WTC11 (cell line): ENCODE data around the gene FAU. TPM values are rescaled to one million over a fixed set of nuclear protein-coding genes. Genes with fewer than 3 reads are reported as not detected.

Experiments used
- ATAC-seq: fragments of 200-7000 bp; cut with Tn5 transposase; 2 replicates; pipeline ENCODE4 v1.10.0; 2021; ENCODE audit warnings: mild to moderate bottlenecking, moderate library complexity
- CTCF ChIA-PET: fragments of 300-600 bp; sonication (Branson Sonifier 250); formaldehyde crosslinking; loops from one replicate; lab custom pipeline; 2021; ENCODE audit warnings: antibody characterized with exemption; lab: Charles Lee
- POLR2A ChIA-PET: fragments of 350-600 bp; sonication (Branson Sonifier 250); formaldehyde crosslinking; loops from one replicate; lab custom pipeline; 2021; ENCODE audit warnings: antibody characterized with exemption; lab: Charles Lee
- DNase-seq: peaks from one replicate; pipeline ENCODE4 v3.0.0; 2021; ENCODE audit warnings: low spot score
- H3K27ac Mint-ChIP-seq: 2 replicates; pipeline ENCODE4 v1.8.0; 2021; ENCODE audit warnings: mixed read lengths
- H3K27me3 Mint-ChIP-seq: 2 replicates; pipeline ENCODE4 v1.8.0; 2021; ENCODE audit warnings: low read depth, mild to moderate bottlenecking, moderate library complexity, mixed read lengths
- H3K36me3 Mint-ChIP-seq: 2 replicates; pipeline ENCODE4 v1.8.0; 2021; ENCODE audit warnings: mixed read lengths
- H3K4me1 Mint-ChIP-seq: 2 replicates; pipeline ENCODE4 v1.8.0; 2022; ENCODE audit warnings: mixed read lengths
- H3K4me3 Mint-ChIP-seq: 2 replicates; pipeline ENCODE4 v1.8.0; 2021; ENCODE audit warnings: mild to moderate bottlenecking, moderate library complexity, mixed read lengths
- H3K9me3 Mint-ChIP-seq: 2 replicates; pipeline ENCODE4 v1.8.0; 2021; ENCODE audit warnings: mixed read lengths
- AFF4 ChIP-seq: sonication (generic); formaldehyde crosslinking; IDR thresholded peaks from 2 replicates; pipeline ENCODE4 v1.8.1; 2023; ENCODE audit warnings: mild to moderate bottlenecking, missing genetic modification reagents, borderline replicate concordance
- ATF3 ChIP-seq: sonication (generic); formaldehyde crosslinking; conservative IDR thresholded peaks from 2 replicates; pipeline ENCODE4 v1.8.1; 2022; ENCODE audit warnings: mild to moderate bottlenecking, missing genetic modification reagents
- EMX1 ChIP-seq: fragments of 250-450 bp; sonication (Bioruptor Pico); IDR thresholded peaks from 2 replicates; pipeline ENCODE4 v1.8.0; 2021; ENCODE audit warnings: mild to moderate bottlenecking
- HMGXB4 ChIP-seq: sonication (generic); formaldehyde crosslinking; IDR thresholded peaks from 2 replicates; pipeline ENCODE4 v1.8.1; 2023; ENCODE audit warnings: mild to moderate bottlenecking, moderate library complexity, missing genetic modification reagents
- JAZF1 ChIP-seq: fragments of 250-450 bp; sonication (Bioruptor Pico); IDR thresholded peaks from 2 replicates; pipeline ENCODE4 v1.9.0; 2021; ENCODE audit warnings: moderate library complexity, mild to moderate bottlenecking, inconsistent platforms
- MLX ChIP-seq: sonication (generic); formaldehyde crosslinking; IDR thresholded peaks from 2 replicates; pipeline ENCODE4 v1.8.1; 2023; ENCODE audit warnings: mild to moderate bottlenecking, missing genetic modification reagents, moderate library complexity
- MYBL2 ChIP-seq: sonication (generic); formaldehyde crosslinking; IDR thresholded peaks from 2 replicates; pipeline ENCODE4 v1.8.1; 2023; ENCODE audit warnings: mild to moderate bottlenecking, moderate library complexity, missing genetic modification reagents
- NFE2L1 ChIP-seq: sonication (generic); formaldehyde crosslinking; IDR thresholded peaks from 2 replicates; pipeline ENCODE4 v1.8.1; 2023; ENCODE audit warnings: missing genetic modification reagents
- SOX15 ChIP-seq: fragments of 250-450 bp; sonication (Bioruptor Pico); IDR thresholded peaks from 2 replicates; pipeline ENCODE4 v1.9.0; 2021; ENCODE audit warnings: mild to moderate bottlenecking
- TCF7 ChIP-seq: sonication (generic); formaldehyde crosslinking; IDR thresholded peaks from 2 replicates; pipeline ENCODE4 v1.8.0; 2022; ENCODE audit warnings: mild to moderate bottlenecking, low read depth, missing genetic modification reagents, moderate library complexity
- TEAD1 ChIP-seq: sonication (generic); formaldehyde crosslinking; IDR thresholded peaks from 2 replicates; pipeline ENCODE4 v1.8.0; 2022; ENCODE audit warnings: mild to moderate bottlenecking, missing genetic modification reagents
- ZNF121 ChIP-seq: sonication (generic); formaldehyde crosslinking; IDR thresholded peaks from 2 replicates; pipeline ENCODE4 v1.8.0; 2023; ENCODE audit warnings: missing genetic modification reagents
- ZNF219 ChIP-seq: sonication (generic); formaldehyde crosslinking; IDR thresholded peaks from 2 replicates; pipeline ENCODE4 v1.8.0; 2023; ENCODE audit warnings: missing genetic modification reagents, mild to moderate bottlenecking, borderline replicate concordance
- ZNF232 ChIP-seq: sonication (generic); formaldehyde crosslinking; IDR thresholded peaks from 2 replicates; pipeline ENCODE4 v1.8.0; 2022; ENCODE audit warnings: mild to moderate bottlenecking, missing genetic modification reagents
- ZNF317 ChIP-seq: sonication (generic); formaldehyde crosslinking; IDR thresholded peaks from 2 replicates; pipeline ENCODE4 v1.8.1; 2023; ENCODE audit warnings: low read depth, mild to moderate bottlenecking, moderate library complexity, missing genetic modification reagents, borderline replicate concordance
- ZNF396 ChIP-seq: fragments of 250-450 bp; sonication (Bioruptor Pico); IDR thresholded peaks from 2 replicates; pipeline ENCODE4 v1.8.0; 2021; ENCODE audit warnings: mild to moderate bottlenecking, moderate library complexity, borderline replicate concordance
- total RNA-seq: library from RNA; stranded (reverse); gene quantifications from 3 replicates; pipeline ENCODE4 v1.2.3, GENCODE V29; 2021
- TF ChIP-seq, protein P1 (sequence below): sonication (generic); formaldehyde crosslinking; IDR thresholded peaks from 2 replicates; pipeline ENCODE4 v1.8.1; 2022; ENCODE audit warnings: mild to moderate bottlenecking, moderate library complexity, missing genetic modification reagents
- TF ChIP-seq, protein P2 (sequence below): sonication (generic); formaldehyde crosslinking; IDR thresholded peaks from 2 replicates; pipeline ENCODE4 v1.8.1; 2022; ENCODE audit warnings: low read depth, missing genetic modification reagents, borderline replicate concordance
- TF ChIP-seq, protein P3 (sequence below): fragments of 250-450 bp; sonication (Bioruptor Pico); IDR thresholded peaks from 2 replicates; pipeline ENCODE4 v1.9.0; 2021; ENCODE audit warnings: moderate library complexity, mild to moderate bottlenecking, inconsistent platforms, borderline replicate concordance

The FAU gene
- total RNA-seq, 1 experiment from 2014 or later, result 991 TPM

DNA sequence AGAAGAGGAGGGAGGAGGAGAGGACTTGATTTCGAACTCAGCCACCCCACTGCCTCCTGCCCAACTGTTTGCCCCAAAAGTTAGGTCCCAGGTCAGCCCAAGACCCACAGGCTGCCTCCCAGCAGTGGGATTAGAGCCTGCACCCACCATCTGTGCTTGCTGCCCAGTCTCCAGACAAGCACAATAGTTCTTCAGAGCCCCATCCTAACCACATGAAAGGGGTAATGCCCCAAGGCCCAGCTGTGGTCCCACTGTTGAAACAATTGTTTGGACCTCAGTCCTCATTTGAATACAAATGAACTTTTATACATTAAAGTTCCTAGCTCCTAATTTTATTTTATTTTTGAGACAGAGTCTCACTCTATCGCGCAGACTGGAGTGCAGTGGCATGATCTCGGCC lies 31.3 kb downstream of the FAU start (continued):
- TF ChIP-seq ATF3 (CRISPR knock-in tag), result no peak

DNA sequence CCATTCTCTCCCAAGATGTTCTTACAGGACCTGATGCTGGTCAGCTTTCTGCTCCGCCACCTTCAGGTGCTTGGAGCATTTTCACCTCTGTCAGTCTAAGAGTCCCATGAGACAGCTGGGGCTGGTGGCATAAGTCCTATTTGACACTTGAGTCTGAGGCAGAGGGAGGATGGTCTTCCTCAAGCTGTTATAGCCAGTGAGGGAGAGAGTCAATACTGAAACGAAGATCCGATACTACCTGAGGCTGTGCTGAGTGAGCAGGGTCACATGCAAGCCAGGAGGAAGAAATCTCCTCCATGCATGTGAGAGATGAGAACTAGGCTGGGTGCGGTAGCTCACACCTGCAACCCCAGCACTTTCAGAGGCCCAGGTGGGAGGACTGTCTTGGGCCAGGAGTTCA lies 32.3 kb downstream of the FAU start:
- ATAC-seq (no peak), DNase-seq (no peak)
- Mint-ChIP-seq H3K4me3 (no peak overlapping the region), H3K27me3 (no peaks in the 10 kb centered on the region), H3K9me3 (no peaks in the 10 kb centered on the region), H3K27ac (no peak overlapping the region), H3K36me3 (peaks cover 3% of the 10 kb centered on the region), H3K4me1 (0 out of 2 replicates have a peak, but pooled peaks cover 4% of the 10 kb centered on the region)
- POLR2A ChIA-PET, result interaction anchor here (0.6 kb wide), 1 partner anchor 60 kb away, joined by 3 read pairs; no protein-coding TSS in a partner anchor
- CTCF ChIA-PET, result interaction anchor here (1.4 to 2.7 kb wide), 4 partner anchors 12 to 241 kb away, joined by 4 to 11 read pairs (median 7); partner anchors contain the start of gene ARL2
- no peak for TF ChIP-seq MYBL2 (CRISPR knock-in tag)
- TF ChIP-seq AFF4 (CRISPR knock-in tag), result no peak
- TF ChIP-seq JAZF1, result no peak
- TF ChIP-seq SOX15 (CRISPR knock-in tag), result no peak
- TF ChIP-seq NFE2L1 (CRISPR knock-in tag), result no peak
- TF ChIP-seq ZNF219, result no peak
- TF ChIP-seq ZNF121 (CRISPR knock-in tag), result no peak
- TF ChIP-seq ZNF317, result no peak
- TF ChIP-seq, all 79 proteins: peak for 0

DNA sequence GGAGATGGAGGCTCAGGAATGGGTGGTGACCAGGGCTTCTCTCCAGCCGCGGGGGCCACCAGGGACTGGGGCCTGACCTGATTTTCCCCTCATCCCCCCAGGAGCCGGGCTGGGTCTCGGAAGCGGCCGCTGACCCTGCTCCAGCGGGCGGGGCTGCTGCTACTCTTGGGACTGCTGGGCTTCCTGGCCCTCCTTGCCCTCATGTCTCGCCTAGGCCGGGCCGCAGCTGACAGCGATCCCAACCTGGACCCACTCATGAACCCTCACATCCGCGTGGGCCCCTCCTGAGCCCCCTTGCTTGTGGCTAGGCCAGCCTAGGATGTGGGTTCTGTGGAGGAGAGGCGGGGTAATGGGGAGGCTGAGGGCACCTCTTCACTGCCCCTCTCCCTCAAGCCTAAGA lies 34.1 kb downstream of the FAU start:
- no peaks in the 10 kb centered on the region for H3K27me3 Mint-ChIP-seq
- TF ChIP-seq JAZF1 (no peak), TEAD1 (CRISPR knock-in tag) (no peak), TCF7 (CRISPR knock-in tag) (no peak)
- TF ChIP-seq, protein P1, sequence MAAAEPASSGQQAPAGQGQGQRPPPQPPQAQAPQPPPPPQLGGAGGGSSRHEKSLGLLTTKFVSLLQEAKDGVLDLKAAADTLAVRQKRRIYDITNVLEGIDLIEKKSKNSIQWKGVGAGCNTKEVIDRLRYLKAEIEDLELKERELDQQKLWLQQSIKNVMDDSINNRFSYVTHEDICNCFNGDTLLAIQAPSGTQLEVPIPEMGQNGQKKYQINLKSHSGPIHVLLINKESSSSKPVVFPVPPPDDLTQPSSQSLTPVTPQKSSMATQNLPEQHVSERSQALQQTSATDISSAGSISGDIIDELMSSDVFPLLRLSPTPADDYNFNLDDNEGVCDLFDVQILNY, result no peak
- TF ChIP-seq, protein P2, sequence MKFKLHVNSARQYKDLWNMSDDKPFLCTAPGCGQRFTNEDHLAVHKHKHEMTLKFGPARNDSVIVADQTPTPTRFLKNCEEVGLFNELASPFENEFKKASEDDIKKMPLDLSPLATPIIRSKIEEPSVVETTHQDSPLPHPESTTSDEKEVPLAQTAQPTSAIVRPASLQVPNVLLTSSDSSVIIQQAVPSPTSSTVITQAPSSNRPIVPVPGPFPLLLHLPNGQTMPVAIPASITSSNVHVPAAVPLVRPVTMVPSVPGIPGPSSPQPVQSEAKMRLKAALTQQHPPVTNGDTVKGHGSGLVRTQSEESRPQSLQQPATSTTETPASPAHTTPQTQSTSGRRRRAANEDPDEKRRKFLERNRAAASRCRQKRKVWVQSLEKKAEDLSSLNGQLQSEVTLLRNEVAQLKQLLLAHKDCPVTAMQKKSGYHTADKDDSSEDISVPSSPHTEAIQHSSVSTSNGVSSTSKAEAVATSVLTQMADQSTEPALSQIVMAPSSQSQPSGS (CRISPR knock-in tag), result no peak
- TF ChIP-seq, all 79 proteins: peak for 0
- H3K27ac Mint-ChIP-seq, result no peak overlapping the region
- DNase-seq, result no peak
- H3K9me3 Mint-ChIP-seq, result no peaks in the 10 kb centered on the region
- ChIA-PET CTCF (no interaction called here), POLR2A (no interaction called here)
- H3K4me1 Mint-ChIP-seq, result peaks cover 8% of the 10 kb centered on the region
- peaks cover 6% of the 10 kb centered on the region for H3K36me3 Mint-ChIP-seq
- H3K4me3 Mint-ChIP-seq, result no peak overlapping the region
- ATAC-seq, result no peak

DNA sequence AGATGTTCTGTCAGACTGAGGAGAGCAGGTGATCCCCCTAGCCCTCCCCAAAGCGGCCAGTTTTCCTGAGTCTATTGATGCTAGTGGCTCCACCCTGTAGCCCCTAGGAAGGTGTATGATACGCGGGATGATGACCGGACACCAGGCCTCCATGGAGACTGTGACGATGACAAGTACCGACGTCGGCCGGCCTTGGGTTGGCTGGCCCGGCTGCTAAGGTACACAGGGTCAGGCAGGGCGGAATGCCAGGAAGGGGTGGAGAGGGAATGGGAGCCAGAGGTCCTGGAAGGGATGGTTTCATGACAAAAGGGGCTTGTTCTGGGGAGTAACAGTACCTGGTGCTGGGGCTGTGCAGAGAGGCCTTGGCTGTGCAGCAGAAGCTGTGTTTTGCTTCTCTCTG lies 34.7 kb downstream of the FAU start:
- Mint-ChIP-seq H3K27me3 (no peaks in the 10 kb centered on the region), H3K4me3 (no peak overlapping the region), H3K27ac (no peak overlapping the region), H3K4me1 (peaks cover 10% of the 10 kb centered on the region), H3K36me3 (peaks cover 9% of the 10 kb centered on the region), H3K9me3 (no peaks in the 10 kb centered on the region)
- CTCF ChIA-PET, result interaction anchor here (1.0 kb wide), 1 partner anchor 73 kb away, joined by 3 read pairs; the partner anchor contains the start of gene ARL2
- no peak for ATAC-seq
- no peak for DNase-seq
- POLR2A ChIA-PET, result no interaction called here
- TF ChIP-seq ATF3 (CRISPR knock-in tag) (no peak), ZNF396 (CRISPR knock-in tag) (no peak), ZNF232 (CRISPR knock-in tag) (no peak), HMGXB4 (CRISPR knock-in tag) (no peak), MLX (CRISPR knock-in tag) (no peak), EMX1 (CRISPR knock-in tag) (no peak)
- TF ChIP-seq, protein P3, sequence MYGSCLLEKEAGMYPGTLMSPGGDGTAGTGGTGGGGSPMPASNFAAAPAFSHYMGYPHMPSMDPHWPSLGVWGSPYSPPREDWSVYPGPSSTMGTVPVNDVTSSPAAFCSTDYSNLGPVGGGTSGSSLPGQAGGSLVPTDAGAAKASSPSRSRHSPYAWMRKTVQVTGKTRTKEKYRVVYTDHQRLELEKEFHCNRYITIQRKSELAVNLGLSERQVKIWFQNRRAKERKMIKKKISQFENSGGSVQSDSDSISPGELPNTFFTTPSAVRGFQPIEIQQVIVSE, result no peak
